Stimulated activated effector memory CD8-positive, alpha-beta T cell treated with anti-CD3 and anti-CD28 coated beads, Interleukin-12 subunit alpha, Interleukin-12 subunit beta, amount 100 ng/mL, for 72 hours (primary cell): ENCODE measurements around the gene FSTL1.

Experiments
- ATAC-seq: fragments of 150-1000 bp; cut with Tn5 transposase; 2 replicates; pipeline ENCODE4 v1.10.0; 2021
- DNase-seq, 2 donors: peaks; one replicate each; pipeline ENCODE4 v3.0.0; 2021 to 2022; ENCODE audit warnings: low spot score in 2 of 2
- H3K27ac Mint-ChIP-seq: one replicate; pipeline ENCODE4 v1.8.0; 2022; ENCODE audit warnings: mild to moderate bottlenecking, mixed read lengths
- H3K36me3 Mint-ChIP-seq: one replicate; pipeline ENCODE4 v1.8.0; 2022; ENCODE audit warnings: mild to moderate bottlenecking, mixed read lengths
- H3K4me1 Mint-ChIP-seq: one replicate; pipeline ENCODE4 v1.8.0; 2022; ENCODE audit warnings: mixed read lengths
- H3K4me3 Mint-ChIP-seq: one replicate; pipeline ENCODE4 v1.8.0; 2022; ENCODE audit warnings: mild to moderate bottlenecking, mixed read lengths
- H3K9me3 Mint-ChIP-seq: one replicate; pipeline ENCODE4 v1.8.0; 2022; ENCODE audit warnings: mixed read lengths

The FSTL1 gene

GRCh38 chr3:120344349-120344748 is 106.4 kb downstream of the FSTL1 start:
- DNase-seq (no peak), ATAC-seq (peak; percentile 70)
- peaks cover 57% of the 10 kb centered on the region for H3K4me1 Mint-ChIP-seq
- H3K36me3 Mint-ChIP-seq, result peaks cover 49% of the 10 kb centered on the region
- no peak overlapping the region for H3K27ac Mint-ChIP-seq
- peak overlapping the region; percentile 13 for H3K4me3 Mint-ChIP-seq
- peaks cover 6% of the 10 kb centered on the region for H3K9me3 Mint-ChIP-seq
